HG03469 (cell line): ENCODE results near the gene GOLPH3L.
"Not testable (repeated sequence)": the region's sequence is repeated elsewhere in the genome, so short reads cannot be mapped to it uniquely, and the experiment has no call there.

Experiments used
- ATAC-seq: cut with Tn5 transposase; IDR thresholded peaks from one replicate; pipeline ENCODE4 v1.9.1; 2021; ENCODE audit warnings: mild to moderate bottlenecking, moderate library complexity, moderate number of reproducible peaks; ENCODE audit not compliant: unreplicated experiment

GOLPH3L gene

GRCh38 chr1:150696995-150697927 lies at the start of gene GOLPH3L:
Gene GOLPH3L (minus strand): TSS chr1:150697154. CDS start chr1:150694838, 2,316 bp downstream.
- ATAC-seq, result peak; percentile 94

GRCh38 chr1:150730130-150730721 lies 33.3 kb upstream of the GOLPH3L start:
- no peak for ATAC-seq

DNA sequence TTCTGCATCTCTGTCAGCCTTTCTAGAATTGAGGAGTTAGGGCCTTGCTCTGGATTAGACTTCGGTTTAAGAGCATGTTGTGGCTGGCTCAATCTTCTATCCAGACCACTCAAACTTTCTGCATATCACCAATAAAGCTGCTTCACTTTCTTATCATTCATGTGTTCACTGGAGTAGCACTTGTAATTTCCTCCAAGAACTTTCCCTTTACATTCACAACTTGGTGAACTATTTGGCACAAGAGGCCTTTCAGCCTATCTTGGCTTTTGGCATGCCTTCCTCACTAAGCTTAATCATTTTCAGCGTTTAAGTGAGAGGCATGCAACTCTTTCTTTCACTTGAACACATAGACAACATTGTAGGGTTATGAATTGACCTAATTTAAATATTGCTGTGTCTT lies 27.4 kb upstream of the GOLPH3L start:
- ATAC-seq, result no peak

DNA sequence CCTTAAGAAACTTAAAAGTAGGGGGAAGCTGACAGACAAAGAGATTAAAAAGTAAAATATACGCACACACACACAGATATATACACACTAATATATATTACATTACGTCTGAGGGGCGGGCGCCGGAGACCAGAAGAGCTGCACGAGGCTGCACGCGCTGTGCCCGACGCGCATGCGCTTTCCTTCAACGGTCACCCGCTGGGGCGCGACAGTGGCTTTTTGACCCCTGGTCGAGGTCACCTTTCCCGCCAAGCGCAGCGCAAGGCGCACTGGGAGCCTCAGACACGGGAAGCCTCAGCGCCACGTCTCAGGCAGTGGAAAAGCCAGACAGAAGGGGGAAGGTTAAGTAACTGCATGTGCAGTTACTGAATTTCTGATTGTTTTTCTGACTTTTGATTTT lies 23.7 kb upstream of the GOLPH3L start, which contains the start of gene HORMAD1:
TSS of gene HORMAD1 (minus strand) at position 193 of the 400 bp plus-strand sequence. CDS start 1,390 bp downstream, outside the sequence.
- no peak for ATAC-seq

DNA sequence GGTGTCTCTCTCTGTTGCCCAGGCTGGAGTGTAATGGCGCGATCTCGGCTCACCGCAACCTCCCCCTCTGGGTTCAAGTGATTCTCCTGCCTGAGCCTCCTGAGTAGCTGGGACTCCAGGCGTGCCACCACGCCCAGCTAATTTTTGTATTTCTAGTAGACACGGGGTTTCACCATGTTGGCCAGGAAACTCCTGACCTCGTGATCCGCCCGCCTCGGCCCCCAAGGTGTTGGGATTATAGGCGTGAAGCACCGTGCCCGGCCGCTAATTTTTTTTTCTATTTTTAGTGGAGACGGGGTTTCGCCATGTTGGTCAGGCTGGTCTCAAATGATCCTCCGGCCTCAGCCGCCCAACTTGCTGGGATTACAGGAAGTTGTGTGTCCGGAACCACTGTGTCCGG lies 23.1 kb upstream of the GOLPH3L start:
- no peak for ATAC-seq

DNA sequence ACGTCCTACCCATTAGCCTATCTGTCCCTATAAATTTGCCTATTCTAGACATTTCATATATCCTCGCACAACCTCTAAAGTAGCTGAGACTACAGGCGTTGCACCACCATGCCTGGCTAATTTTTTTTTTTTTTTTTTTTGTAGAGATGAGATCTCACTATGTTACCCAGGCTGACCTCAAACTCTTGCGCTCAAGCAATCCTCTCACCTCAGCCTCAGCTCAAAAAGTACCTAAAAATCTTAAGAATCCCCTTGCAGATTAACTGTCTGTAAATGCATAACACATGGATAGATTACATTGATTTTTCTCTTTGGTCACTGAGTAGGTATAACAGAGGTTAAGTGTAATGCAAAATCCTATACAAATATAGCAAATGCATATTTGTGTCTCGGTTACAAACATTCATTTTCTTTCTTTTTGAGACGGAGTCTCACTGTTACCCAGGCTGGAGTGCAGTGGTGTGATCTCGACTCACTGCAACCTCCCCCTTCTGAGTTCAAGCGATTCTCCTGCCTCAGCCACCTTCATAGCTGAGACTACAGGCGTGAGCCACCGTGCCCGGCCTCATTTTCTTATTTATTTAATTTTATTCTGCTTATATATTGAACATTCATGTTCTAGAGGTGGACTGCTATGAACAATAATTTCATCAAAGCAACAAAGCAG lies 21.4 kb upstream of the GOLPH3L start:
- no peak for ATAC-seq

GRCh38 chr1:150709031-150709430 lies 12.1 kb upstream of the GOLPH3L start:
- not testable (repeated sequence) for ATAC-seq

DNA sequence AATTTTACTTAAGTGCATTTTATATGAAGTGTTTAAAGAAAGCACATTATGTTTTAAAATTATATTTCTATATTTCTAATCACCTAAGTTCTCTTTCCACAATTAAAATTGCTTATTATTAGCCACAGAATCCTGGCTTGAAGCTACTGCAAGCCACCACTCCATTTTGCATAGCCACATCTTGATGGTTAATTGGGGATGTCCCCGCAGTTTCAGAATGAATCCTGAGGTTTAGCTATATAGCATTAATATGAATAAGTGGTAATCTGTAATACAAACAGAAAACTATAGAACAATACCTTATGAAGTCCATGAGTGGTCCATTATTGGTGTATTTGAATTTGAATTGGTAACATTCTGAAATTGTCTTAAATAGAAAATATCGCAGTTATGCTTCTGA lies 11.6 kb upstream of the GOLPH3L start:
- no peak for ATAC-seq

DNA sequence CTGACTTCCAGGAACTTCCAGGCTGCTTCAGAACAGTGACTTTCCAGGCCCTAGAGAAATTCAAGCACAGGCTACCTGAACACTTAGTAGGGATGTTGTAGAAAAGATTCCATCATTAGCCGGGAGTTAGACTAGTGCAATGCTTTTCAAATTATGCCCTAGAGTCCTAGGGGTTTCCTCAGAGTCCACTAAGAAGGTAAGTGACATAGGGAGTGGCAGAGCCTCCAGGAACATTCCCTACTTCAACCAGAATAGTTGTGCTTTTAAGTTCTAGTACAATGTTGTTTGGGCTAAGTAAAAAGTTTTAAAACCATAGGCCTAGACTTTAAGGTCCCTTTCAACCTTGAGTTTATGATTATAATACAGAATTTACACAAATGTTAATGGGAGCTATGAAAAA lies 9.1 kb upstream of the GOLPH3L start:
- ATAC-seq, result no peak

DNA sequence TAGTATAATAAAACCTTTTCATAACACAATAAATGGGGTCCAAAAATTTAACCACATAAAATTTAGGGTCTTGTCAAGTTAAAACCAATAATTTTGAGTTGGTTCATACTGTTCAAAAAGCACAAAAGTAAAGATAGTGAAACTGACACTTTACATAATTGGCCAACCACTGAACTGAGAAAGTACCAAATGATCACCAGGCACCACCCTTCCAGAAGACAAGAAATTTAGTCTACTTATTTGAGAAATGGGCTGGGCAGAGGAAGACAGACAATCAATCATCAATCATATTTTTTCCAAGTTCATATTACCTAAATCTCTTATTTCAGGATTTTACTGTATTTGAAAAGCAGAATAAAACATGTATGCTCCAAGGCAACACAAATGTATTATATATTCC lies 6.5 kb upstream of the GOLPH3L start:
- no peak for ATAC-seq

- ATAC-seq, result no peak
Measured at GRCh38 chr1:150696590-150696989, 364 bp downstream of the GOLPH3L start.

DNA sequence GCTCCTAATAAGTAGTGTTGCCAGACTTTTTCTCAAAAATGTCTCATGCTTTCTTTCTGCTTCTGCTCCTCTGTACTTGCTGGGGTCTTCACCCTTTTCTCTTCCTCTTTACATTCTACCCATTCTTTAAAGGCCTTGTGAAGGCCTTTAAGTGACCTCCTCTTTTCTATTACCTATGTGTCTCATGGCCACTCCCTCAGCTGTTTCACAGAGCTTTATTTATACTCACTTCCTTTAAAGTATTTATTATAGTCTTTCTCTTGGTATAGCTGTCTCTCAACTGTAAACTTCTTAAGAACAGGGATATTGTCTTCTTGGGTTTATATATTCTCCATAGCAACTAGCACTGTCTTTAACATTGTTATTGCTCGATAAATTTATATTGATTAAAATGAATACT lies 792 bp downstream of the GOLPH3L start:
- ATAC-seq, result no peak

DNA sequence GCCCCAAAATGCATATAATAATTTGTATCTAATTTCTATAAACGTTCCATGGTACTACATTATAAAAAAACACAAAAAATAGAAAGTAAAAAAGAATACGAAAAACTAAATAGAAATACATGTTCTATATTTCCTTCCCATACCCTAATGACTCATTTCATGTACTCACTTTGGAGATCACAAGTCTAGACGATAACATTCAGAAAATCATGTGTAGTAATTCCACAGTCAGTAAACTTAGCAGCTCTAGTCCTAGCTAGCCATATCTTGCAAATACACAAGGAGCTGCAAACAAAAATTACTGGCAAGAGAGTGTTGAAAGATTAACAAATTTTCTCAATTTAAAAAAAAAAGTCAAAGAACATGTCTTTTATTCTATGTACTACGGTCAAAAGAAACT lies 1.4 kb downstream of the GOLPH3L start:
- ATAC-seq, result no peak

DNA sequence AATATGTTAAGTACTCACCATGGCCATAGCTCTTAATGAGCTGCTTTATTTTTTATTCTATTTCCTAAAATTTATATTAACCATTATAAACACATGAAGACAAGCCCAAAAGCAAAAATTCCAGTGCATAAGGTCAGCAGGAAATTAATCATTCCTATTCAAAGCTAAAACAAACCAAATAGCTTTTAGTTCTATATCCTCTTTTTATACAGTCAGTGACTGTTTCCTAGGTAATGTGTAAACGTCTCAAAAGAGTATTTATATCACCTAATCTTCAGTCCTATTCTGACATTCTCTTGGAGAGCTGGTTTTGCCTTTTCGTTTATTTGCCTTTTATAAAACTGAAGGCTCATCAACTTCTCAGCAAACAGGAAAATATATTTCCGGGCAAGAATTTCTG lies 4.2 kb downstream of the GOLPH3L start:
- no peak for ATAC-seq

DNA sequence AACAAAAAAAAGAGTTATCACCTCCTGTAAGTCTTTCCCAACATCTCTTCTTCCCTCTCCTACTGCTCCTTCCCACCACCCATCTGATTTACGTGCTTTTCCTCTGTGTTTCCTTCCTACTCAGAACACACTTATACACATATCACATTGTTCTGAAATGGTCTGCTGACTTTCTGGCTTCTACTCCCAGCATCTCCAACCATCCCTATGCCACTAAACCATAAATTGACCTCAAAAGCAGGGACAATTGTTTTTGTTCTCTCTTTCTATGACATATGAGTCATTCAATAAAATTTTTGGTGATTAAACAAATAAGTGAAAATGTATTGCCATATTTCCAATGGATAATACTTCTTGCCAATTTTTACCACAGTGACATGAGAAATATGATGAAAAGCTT lies 8.2 kb downstream of the GOLPH3L start:
- ATAC-seq, result no peak

- ATAC-seq, result no peak
Measured at GRCh38 chr1:150686275-150686674, 10.7 kb downstream of the GOLPH3L start.

- no peak for ATAC-seq
Measured at GRCh38 chr1:150683914-150684313, 13.0 kb downstream of the GOLPH3L start.

DNA sequence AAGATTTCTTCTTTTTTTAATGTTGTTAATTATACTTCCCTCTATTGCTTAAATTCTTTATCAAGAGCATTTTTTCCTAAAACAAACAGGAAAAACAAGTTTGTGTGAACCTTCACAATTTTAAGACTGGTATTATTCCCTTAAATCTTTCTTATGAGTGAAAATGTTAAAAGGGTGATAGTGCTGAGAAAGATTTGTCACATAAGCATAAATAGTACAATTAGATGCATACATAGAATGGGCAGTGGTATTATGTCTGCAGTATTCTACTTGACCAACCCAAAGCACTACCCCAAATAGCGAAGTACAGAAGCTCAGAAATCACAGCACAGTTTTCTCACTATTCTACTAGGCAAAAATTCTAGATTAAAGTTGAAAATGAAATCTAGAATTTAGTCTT lies 18.0 kb downstream of the GOLPH3L start:
- ATAC-seq, result no peak

GRCh38 chr1:150674881-150675280 lies 22.1 kb downstream of the GOLPH3L start:
- no peak for ATAC-seq

DNA sequence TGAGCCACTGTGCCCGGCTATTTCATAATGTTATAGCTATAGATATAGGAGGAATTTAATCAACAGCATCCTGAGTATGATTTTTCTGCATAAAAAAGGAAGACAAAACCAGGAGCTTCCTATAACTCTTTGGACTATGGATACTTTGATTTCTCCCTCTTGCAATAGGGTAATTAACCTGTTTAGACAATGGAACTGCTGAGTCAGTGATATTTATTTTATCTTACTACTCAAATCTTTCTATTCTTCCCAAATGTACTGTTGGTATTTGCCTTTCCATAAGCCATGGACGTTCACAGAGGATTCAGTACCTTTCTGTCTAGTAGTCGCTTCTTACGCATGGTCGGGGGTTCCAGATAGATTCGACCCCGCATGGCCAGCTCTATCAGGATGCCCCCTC lies 33.6 kb downstream of the GOLPH3L start:
- ATAC-seq, result no peak

GRCh38 chr1:150662811-150663210 lies 34.1 kb downstream of the GOLPH3L start:
- ATAC-seq, result no peak

DNA sequence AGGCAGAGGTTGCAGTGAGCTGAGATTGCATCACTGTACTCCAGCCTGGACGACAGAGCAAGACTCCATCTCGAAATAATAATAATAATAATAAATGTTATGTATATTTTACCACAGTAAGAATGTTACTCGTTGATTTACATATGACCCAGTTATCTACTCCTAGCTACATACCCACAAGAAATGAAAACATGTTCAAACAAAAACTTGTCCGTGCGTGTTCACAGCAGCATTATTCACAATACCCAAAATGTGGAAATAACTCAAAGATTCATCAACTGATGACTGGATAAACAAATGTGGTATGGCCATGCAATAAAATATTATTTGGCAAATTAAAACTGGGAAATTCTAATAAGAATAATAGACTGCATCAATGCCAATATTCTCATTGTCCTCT lies 35.8 kb downstream of the GOLPH3L start:
- no peak for ATAC-seq
